Measurements from ENCODE around the gene WIPF2. TPM values are rescaled to one million over a fixed set of nuclear protein-coding genes. Genes with fewer than 3 reads are reported as not detected.

The WIPF2 gene
- total RNA-seq, 2 donors from 2014 or later, result 5.0 to 8.5 TPM

GRCh38 chr17:40265337-40265736, 46.2 kb downstream of the WIPF2 start:
- Histone ChIP-seq H3K4me3 (no peak overlapping the region), H3K27ac (no peak overlapping the region), H3K36me3 (peaks cover 66% of the 10 kb centered on the region), H3K4me1 (no peaks in the 10 kb centered on the region), H3K9me3 (no peaks in the 10 kb centered on the region), H3K27me3 (no peaks in the 10 kb centered on the region)
- no peak for TF ChIP-seq CTCF (IDR thresholded peaks at IDR 0.05)
- no peak for DNase-seq (ENCODE audit: low spot score)

GRCh38 chr17:40266882-40267281, 47.8 kb downstream of the WIPF2 start:
- no peak for DNase-seq (ENCODE audit: low spot score)
- no peak overlapping the region for H3K4me3 ChIP-seq
- peaks cover 64% of the 10 kb centered on the region for H3K36me3 ChIP-seq
- H3K27me3 ChIP-seq, result no peaks in the 10 kb centered on the region
- H3K4me1 ChIP-seq, result no peaks in the 10 kb centered on the region
- no peaks in the 10 kb centered on the region for H3K9me3 ChIP-seq
- TF ChIP-seq CTCF (IDR thresholded peaks at IDR 0.05), result no peak
- H3K27ac ChIP-seq, result no peak overlapping the region

GRCh38 chr17:40268141-40268712, 49.1 kb downstream of the WIPF2 start:
- Histone ChIP-seq H3K27me3 (no peaks in the 10 kb centered on the region), H3K9me3 (no peaks in the 10 kb centered on the region), H3K4me1 (no peaks in the 10 kb centered on the region), H3K4me3 (no peak overlapping the region), H3K27ac (no peak overlapping the region), H3K36me3 (peaks cover 64% of the 10 kb centered on the region)
- DNase-seq (ENCODE audit: low spot score), result no peak
- no peak for TF ChIP-seq CTCF (IDR thresholded peaks at IDR 0.05)

GRCh38 chr17:40278414-40278813, 59.3 kb downstream of the WIPF2 start:
- no peak for TF ChIP-seq CTCF (IDR thresholded peaks at IDR 0.05)
- no peak for DNase-seq (ENCODE audit: low spot score)
- peaks cover 78% of the 10 kb centered on the region for H3K36me3 ChIP-seq

GRCh38 chr17:40279402-40279801, 60.3 kb downstream of the WIPF2 start:
- Histone ChIP-seq H3K27ac (no peak overlapping the region), H3K27me3 (no peaks in the 10 kb centered on the region), H3K4me3 (no peak overlapping the region), H3K9me3 (no peaks in the 10 kb centered on the region), H3K4me1 (peaks cover 0 to 9% of the 10 kb centered on the region in 2 donors), H3K36me3 (peaks cover 68% of the 10 kb centered on the region)
- no peak for DNase-seq (ENCODE audit: low spot score)
- TF ChIP-seq CTCF (IDR thresholded peaks at IDR 0.05), result no peak

More at GRCh38 chr17:40278414-40278813, 59.3 kb downstream of the WIPF2 start:
- Histone ChIP-seq H3K4me1 (peaks cover 0 to 1% of the 10 kb centered on the region in 2 donors), H3K4me3 (no peak overlapping the region), H3K27me3 (no peaks in the 10 kb centered on the region), H3K27ac (no peak overlapping the region), H3K9me3 (no peaks in the 10 kb centered on the region)

GRCh38 chr17:40281663-40282062, 62.6 kb downstream of the WIPF2 start:
- no peak for DNase-seq (ENCODE audit: low spot score)
- Histone ChIP-seq H3K27me3 (no peaks in the 10 kb centered on the region), H3K4me1 (peaks cover 0 to 15% of the 10 kb centered on the region in 2 donors), H3K36me3 (peaks cover 48% of the 10 kb centered on the region), H3K27ac (no peak overlapping the region), H3K4me3 (no peak overlapping the region), H3K9me3 (no peaks in the 10 kb centered on the region)
- TF ChIP-seq CTCF (IDR thresholded peaks at IDR 0.05), result no peak
